NCI-H524 treated with DMSO at 0.1 percent for 48 hours (cell line): ENCODE measurements around the gene HECW1.
"Not testable (repeated sequence)": the region's sequence is repeated elsewhere in the genome, so short reads cannot be mapped to it uniquely, and the experiment has no call there.

ENCODE experiments used
- DNase-seq: peaks from one replicate; lab custom pipeline; 2025; lab: John Stamatoyannopoulos, UW

The HECW1 gene

GRCh38 chr7:43112459-43112940 is at the start of gene HECW1:
TSS of gene HECW1 (plus strand) at chr7:43112647. CDS start at chr7:43243906, 131,259 bp downstream.
- DNase-seq, result no peak

DNA sequence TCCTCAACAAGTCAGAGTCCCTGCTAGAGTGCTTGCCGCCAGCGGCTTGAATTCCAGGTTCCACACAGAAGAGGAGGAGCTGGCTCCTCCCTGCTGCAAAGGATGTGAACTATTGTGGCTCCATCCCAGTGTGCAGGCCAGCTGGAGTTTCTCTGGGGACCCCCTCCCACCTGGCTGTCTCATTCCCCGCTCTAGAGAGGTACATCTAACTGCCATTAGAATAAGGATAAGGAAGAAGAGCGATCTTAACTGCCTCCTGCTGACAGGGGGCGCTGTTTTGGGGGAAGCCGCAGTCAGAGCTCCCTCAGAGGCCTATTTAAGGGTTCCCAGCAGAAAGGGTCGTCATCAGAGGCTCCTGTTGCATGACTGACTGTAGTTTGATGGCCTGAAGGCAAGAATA is 40.8 kb upstream of the HECW1 start:
- DNase-seq, result no peak

DNA sequence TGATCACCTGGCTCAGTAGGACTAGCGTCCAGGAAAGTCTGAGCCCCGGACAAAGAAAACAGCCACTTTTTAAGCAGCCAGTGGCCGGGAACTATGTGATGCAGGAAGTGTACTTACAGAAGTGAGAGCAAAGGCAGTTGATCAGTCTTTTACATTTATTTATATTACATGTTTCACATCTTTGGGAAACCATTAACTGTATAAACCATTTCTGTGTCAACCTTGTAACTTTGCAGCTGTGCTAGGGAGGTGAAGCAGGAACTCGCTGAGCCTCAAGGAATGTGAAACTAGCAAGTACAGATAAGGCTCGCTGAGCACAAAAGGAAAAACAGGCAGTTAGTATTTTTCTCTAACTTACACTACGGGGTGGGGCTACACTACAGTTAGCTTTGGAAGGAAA is 39.9 kb upstream of the HECW1 start:
- no peak for DNase-seq

- not testable (repeated sequence) for DNase-seq
Measured at GRCh38 chr7:43073811-43074210, 38.6 kb upstream of the HECW1 start.

- DNase-seq, result no peak
Measured at GRCh38 chr7:43076189-43076605, 36.2 kb upstream of the HECW1 start.

DNA sequence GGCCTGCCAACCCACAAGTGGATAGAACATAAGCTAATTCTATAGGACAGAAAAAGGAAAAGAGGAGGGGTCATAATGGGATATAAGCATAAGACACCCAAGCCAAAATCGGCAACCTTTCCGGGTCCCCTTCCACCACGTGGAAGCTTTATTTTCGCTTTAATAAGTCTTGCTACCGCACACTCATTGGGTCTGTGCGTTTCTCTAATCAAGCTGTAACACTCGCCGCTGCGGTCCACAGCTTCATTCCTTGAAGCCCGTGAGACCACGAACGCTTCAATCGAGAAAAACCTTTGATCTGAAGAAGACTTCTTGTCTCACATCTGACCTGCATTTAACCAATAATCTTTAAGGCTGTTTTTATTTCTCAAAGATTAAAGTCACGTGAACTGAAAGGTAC is 35.8 kb upstream of the HECW1 start:
- DNase-seq, result no peak

DNA sequence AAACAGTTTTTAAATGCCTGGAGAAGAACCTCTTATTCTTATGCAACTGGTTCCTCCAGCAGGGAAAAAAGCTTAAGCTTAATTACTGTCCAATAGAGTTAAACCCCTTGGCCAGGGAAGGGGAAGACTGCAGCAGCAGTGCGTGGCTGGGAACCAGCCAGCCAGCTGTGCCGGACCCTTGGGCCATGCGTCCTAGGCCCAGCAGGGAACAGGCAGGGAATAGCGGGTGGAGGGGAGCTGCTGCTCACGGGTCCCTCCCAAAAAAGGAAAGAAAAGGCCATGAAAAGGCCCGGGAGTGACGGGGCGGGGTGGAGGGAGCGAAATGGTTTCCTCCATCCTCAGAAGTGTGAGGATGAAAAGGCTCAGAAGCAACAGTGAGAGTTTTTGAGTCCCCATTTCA is 35.2 kb upstream of the HECW1 start:
- DNase-seq, result no peak

DNA sequence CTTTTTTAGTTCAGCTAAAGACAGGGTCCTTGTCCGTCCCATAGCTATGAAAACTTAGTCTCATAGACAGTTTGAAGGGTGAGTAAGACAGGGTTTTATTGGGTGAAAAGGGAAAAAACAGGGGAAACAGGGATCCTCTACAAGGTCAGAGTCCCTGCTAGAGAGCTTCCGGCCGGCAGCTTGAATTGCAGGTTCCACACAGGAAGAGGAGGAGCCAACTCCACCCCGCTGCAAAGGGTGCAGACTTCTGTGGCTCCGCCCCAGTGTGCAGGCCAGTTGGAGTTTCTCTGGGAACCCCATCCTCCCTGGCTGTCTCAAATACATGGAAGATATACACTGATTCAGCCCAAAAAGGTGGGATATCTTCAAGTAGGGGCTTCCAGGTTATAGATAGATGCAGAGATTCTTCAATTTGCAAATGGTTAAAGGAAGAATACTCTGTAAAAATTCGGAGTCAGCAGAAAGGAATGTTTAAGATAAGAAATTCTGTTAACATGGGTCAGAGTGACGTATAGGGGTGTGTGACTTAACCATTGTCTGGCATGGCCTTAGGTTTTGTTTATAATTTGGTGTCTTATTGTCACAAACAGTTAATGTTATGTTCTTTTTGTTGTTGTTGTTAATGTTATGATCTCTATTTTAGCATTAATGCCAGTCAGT is 34.6 kb upstream of the HECW1 start:
- DNase-seq, result no peak

GRCh38 chr7:43078794-43079193 is 33.7 kb upstream of the HECW1 start:
- no peak for DNase-seq

DNA sequence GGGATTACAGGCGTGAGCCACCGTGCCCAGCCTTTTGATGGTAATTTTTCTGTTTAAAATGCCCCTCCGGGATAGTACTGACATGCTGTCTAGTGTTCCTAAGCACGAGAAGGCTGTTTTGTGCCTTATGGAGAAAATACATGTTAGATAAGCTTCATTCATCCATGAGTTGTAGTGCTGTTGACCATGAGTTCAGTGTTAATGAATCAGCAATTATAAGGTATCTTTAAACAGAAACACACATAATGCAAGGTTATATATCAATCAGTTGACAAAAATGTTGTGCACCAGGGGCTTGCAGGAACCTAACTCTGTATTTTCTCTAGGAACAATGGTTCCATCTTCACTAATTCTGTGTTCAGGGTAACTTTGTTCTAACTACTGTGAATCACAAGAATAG is 30.8 kb upstream of the HECW1 start:
- no peak for DNase-seq

GRCh38 chr7:43083106-43083505 is 29.3 kb upstream of the HECW1 start:
- no peak for DNase-seq

- no peak for DNase-seq
Measured at GRCh38 chr7:43085017-43085416, 27.4 kb upstream of the HECW1 start.

DNA sequence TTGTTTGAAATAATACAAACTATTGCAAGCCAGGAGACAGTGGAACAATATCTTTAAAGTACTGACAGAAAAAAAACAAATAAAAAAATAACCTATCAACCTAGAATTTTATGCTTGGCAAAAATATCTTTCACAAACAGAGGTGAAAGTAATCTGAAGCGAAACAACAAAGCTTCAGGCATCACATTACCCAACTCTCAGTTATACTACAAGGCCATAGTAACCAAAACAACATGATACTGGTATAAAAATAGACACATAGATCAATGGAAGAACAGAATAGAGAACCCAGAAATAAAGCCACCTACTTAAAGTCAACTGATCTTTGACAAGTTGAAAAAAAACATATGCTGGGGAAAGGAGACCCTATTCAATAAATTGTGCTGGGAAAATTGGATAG is 26.5 kb upstream of the HECW1 start:
- DNase-seq, result no peak

- DNase-seq, result no peak
Measured at GRCh38 chr7:43092819-43093218, 19.6 kb upstream of the HECW1 start.

DNA sequence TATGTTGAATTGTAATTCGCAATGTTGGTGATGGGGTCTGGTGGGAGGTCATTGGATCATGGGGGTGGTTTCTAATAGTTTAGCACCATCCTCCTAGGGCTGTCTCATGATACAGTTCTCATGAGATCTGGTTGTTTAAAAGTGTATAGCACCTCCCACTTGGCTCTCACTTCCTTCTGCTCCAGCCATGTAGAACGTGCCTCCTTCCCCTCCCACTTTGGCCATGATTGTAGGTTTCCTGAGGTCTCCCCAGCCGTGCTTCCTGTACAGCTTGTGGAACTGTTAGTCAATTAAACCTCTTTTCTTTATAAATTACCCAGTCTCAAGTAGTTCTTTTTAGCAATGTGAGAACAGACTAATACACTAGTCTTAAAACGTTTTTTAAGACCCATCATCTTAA is 15.6 kb upstream of the HECW1 start:
- DNase-seq, result no peak

DNA sequence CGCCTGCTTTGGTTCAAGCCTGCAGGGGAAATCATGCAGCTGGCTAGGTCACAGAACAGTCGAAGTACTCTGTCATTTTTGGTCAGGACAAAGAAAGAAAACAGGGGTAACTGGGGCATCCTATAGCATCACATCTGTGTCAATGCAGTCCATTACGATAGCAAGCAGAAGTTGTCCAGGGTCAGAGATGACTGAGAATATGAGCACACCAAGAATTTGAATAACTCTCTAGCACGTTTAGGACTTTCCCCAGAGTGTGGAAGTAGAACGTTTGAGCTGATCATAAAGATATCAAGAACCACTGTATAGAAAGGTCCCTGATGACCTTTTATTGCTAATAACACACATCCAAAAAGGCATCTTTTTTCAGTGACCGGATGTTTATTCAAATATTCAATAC is 12.7 kb upstream of the HECW1 start:
- no peak for DNase-seq

GRCh38 chr7:43104874-43105520 is 7.5 kb upstream of the HECW1 start:
- no peak for DNase-seq

- DNase-seq, result no peak
Measured at GRCh38 chr7:43105521-43106120, 6.8 kb upstream of the HECW1 start.

GRCh38 chr7:43108255-43109011 is 4.0 kb upstream of the HECW1 start:
- DNase-seq, result peak; percentile 15

DNA sequence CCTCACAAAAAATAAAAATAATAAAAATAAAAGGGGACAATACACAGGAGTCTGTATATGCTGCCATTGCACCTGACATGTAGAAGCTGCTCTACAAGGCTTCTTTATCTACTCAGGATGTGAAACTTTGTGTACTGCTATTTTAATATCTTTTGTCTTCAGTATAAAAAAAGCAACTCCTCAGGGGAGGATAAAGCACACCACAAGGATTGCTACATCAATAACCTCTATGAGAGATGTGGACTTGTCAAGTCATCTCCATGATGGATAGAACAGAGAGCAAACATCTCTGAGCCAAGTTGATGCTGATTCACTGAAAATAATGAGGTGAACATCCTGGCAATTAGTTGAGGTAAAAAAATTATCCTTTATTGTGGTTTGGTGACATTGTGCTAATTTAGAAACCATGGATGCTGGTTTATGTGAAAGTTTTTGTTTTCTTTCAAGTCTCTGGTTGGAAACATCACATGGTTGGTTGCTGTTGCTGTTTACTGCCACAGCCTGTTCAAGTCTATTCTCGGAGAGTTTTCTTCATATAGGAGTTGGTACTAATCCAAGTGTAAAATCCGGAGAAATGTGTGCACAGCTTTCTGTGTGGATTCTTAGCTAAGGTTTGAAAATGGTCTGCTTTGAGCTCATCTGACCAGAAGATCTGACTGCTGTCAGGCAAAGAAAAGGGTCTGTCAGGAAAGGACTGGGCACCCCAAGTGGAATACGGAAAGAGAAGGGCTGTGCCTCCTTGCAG is 1.5 kb upstream of the HECW1 start:
- no peak for DNase-seq

DNA sequence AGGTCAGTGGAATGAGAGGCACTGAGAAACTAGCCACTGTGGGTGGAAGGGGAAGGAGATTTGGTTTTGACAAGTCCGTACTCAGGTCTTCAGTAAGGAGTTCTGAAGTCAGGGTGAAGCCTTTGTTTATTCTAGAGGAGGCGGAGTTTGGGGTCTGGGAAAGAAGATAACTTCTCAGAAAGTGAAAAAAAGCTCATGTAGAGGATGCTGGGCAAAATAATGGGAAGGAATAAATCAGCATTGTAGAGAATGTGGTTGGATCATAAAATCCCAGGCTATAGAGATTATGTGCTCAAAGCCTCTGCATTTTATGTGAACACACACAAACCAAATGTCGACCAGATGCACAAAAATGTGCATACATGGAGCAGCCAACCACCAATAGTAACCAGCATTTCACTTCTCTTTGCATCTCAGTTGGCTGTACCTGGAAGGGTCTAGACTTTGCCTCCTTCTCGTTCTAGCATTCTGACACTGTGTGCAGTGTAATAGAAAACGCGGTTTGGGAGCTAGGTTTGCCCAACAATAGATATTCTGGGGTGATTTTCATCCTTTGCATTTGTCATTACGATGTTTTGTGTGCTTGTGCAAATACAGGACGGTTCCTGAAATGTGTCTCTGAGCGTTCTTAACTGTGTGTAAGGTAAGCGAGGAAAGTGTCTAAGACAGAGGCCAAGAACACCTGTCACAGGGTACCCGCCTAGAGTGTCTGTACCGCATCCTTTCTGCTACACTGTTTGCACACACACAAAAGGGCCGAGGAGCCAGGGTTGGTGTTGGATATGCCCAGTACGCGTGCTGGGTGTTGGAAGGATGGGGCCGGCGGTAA is 603 bp upstream of the HECW1 start:
- no peak for DNase-seq
